HG02885 (cell line): ENCODE measurements around the gene ATXN3L.

Experiments
- ATAC-seq: cut with Tn5 transposase; IDR thresholded peaks from one replicate; pipeline ENCODE4 v1.9.1; 2021; ENCODE audit warnings: mild to moderate bottlenecking; ENCODE audit not compliant: unreplicated experiment, poor library complexity

The ATXN3L gene

GRCh38 chrX:13272426-13272825 lies 47.4 kb downstream of the ATXN3L start:
- no peak for ATAC-seq

- no peak for ATAC-seq
Observed at GRCh38 chrX:13271511-13271910, 48.3 kb downstream of the ATXN3L start.

- ATAC-seq = no peak
Observed at GRCh38 chrX:13270360-13270759, 49.5 kb downstream of the ATXN3L start.

- no peak for ATAC-seq
Observed at GRCh38 chrX:13268874-13269273, 51.0 kb downstream of the ATXN3L start.
